ENCODE results near the gene NCOR2.

GRCh38 chr12:124561231-124561630, 6.2 kb downstream of the NCOR2 start:
- TF ChIP-seq CTCF (IDR thresholded peaks at IDR 0.05) (no peak), EZH2 (IDR thresholded peaks at IDR 0.05; ENCODE audit: borderline replicate concordance, insufficient read depth, low read depth, low read length, poor library complexity, severe bottlenecking) (no peak)

Measured in B cell (primary cell).